ENCODE data around the gene CA10.

Gene CA10

DNA sequence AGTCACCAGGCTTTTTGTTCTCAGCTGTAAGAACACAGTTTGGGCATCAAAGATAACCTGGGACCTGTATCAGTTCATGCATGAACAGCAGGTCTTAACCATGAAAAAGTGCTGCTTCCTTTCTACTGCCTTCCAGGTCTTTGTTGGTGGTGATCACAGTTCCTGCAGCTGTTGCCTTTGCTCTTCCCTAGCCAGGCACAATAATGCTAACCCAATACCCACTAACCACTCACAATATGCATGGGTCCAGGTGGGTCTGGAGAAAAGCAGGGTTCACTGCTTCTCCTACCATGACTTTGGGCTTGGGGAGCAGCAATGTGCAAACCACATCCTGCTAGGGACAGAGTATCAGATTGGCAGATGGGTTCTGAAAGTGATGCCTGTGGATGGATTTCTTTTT lies 501.3 kb downstream of the CA10 start:
- no peaks in the 10 kb centered on the region for H3K4me1 Mint-ChIP-seq
- no peaks in the 10 kb centered on the region for H3K36me3 Mint-ChIP-seq
- H3K9me3 Mint-ChIP-seq, result no peaks in the 10 kb centered on the region
- peaks cover 2% of the 10 kb centered on the region for H3K27me3 Mint-ChIP-seq
- H3K4me3 Mint-ChIP-seq, result no peak overlapping the region
- no peak overlapping the region for H3K27ac Mint-ChIP-seq

GRCh38 chr17:51653878-51654277 lies 504.6 kb downstream of the CA10 start:
- no peaks in the 10 kb centered on the region for H3K4me1 Mint-ChIP-seq
- H3K27ac Mint-ChIP-seq, result no peak overlapping the region
- no peak overlapping the region for H3K4me3 Mint-ChIP-seq
- H3K36me3 Mint-ChIP-seq, result no peaks in the 10 kb centered on the region
- no peaks in the 10 kb centered on the region for H3K9me3 Mint-ChIP-seq
- peaks cover 6% of the 10 kb centered on the region for H3K27me3 Mint-ChIP-seq

GRCh38 chr17:51652529-51652928 lies 506.0 kb downstream of the CA10 start:
- Mint-ChIP-seq H3K4me3 (no peak overlapping the region), H3K36me3 (no peaks in the 10 kb centered on the region), H3K27me3 (peaks cover 10% of the 10 kb centered on the region), H3K4me1 (no peaks in the 10 kb centered on the region), H3K27ac (no peak overlapping the region), H3K9me3 (no peaks in the 10 kb centered on the region)

DNA sequence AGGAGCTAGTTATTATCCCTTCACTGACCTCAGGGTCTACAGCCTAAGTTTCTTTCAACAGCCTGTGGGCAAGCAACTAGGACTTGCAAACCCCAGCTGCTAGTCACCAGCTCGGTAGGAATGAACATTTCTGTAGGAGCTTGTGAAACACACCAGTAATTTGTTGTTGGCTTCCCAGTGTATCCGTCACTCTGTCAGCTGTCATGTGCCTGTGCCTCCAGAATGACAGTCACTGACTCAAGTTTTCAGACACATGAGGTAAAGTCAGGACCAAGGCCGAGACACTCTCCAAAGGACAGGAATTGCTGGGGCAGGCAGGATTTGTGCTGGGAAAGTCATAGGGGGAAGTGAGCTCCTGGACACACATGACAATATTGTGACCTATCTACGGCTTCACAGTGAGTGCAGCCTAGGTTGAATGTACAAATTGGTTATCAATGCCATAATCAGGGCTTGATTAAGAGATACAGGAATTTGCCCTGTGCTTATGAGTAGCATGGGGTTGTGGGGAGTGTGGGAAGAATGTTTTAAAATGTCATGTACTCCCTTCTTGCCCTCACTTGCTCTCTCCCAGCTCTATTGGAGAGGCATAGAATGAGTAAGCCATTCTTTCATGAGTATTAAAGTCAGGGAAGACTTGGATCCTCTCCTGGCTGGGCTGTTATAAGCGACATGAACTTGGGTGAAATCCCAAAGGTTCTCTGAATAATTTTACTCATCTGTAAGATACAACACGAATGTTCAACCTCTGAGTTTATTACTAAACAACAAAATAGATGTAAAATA lies 506.8 kb downstream of the CA10 start:
- no peaks in the 10 kb centered on the region for H3K36me3 Mint-ChIP-seq
- no peaks in the 10 kb centered on the region for H3K9me3 Mint-ChIP-seq
- no peak overlapping the region for H3K4me3 Mint-ChIP-seq
- H3K4me1 Mint-ChIP-seq, result no peaks in the 10 kb centered on the region
- peaks cover 10% of the 10 kb centered on the region for H3K27me3 Mint-ChIP-seq
- no peak overlapping the region for H3K27ac Mint-ChIP-seq

- Mint-ChIP-seq H3K36me3 (no peaks in the 10 kb centered on the region), H3K27me3 (peaks cover 12% of the 10 kb centered on the region), H3K9me3 (no peaks in the 10 kb centered on the region), H3K4me1 (no peaks in the 10 kb centered on the region), H3K27ac (no peak overlapping the region), H3K4me3 (no peak overlapping the region)
Observed at GRCh38 chr17:51650772-51651171, 507.7 kb downstream of the CA10 start.

DNA sequence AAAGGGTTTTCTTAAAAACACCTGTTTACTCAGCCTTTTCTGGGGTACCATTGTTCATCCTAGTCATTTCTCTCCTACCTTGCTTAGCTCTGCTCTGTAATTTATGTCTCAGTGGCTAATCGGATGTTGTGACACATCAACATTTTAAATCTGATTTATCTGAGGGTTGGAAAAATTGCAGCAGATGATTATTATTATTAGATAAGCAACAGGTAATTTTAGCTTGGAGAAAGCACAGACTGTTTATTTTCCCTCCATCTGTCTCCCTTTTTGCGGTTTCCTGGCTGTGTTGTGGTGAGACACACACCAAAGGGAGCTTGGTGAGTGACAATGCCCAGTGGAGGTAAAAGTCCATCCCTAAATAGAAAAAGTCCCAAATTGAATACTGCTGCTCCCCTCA lies 508.3 kb downstream of the CA10 start:
- H3K4me1 Mint-ChIP-seq, result no peaks in the 10 kb centered on the region
- no peak overlapping the region for H3K27ac Mint-ChIP-seq
- no peak overlapping the region for H3K4me3 Mint-ChIP-seq
- no peaks in the 10 kb centered on the region for H3K9me3 Mint-ChIP-seq
- peaks cover 14% of the 10 kb centered on the region for H3K27me3 Mint-ChIP-seq
- H3K36me3 Mint-ChIP-seq, result no peaks in the 10 kb centered on the region

DNA sequence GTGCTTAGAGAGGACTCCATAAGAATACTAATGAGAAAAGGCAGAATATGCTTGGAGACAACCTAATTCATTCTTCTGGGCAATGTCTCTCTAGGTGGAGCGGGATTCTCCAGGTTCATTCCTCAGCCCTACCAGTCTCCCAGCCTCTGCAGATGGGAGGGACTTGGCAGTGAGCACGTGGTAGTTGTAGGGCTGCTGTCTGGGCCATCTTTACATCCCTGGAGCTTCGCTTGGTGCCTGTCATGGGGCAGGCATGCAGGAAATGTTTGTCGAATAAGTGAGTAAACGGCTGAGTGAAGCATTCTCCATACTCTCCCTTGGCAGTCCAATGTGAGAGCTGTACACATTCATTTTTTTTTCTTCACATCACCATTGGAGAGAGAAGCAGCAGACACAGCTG lies 510.7 kb downstream of the CA10 start:
- no peak overlapping the region for H3K27ac Mint-ChIP-seq
- H3K9me3 Mint-ChIP-seq, result no peaks in the 10 kb centered on the region
- no peaks in the 10 kb centered on the region for H3K36me3 Mint-ChIP-seq
- H3K4me1 Mint-ChIP-seq, result no peaks in the 10 kb centered on the region
- H3K4me3 Mint-ChIP-seq, result no peak overlapping the region
- H3K27me3 Mint-ChIP-seq, result peaks cover 27% of the 10 kb centered on the region

DNA sequence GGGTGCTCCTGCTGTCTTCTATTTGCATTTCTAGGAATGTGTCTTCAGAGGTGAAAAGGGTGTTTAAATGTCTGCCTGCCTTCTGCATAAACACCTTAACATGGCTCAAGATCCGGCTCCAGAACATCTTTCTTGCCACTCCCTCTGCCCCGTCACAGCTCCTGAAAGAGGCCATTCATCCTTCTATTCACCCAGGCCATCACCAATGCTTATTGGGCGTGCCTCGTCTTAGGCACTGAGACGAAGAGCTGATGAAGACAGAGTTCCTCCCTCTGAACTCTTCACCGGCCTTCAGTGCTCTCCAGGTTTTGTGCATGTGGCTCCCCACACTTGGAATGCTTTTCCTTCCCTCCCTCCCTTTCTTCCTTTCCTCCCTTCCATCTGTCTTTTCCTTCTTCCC lies 511.4 kb downstream of the CA10 start:
- Mint-ChIP-seq H3K27ac (no peak overlapping the region), H3K4me3 (no peak overlapping the region), H3K27me3 (peaks cover 27% of the 10 kb centered on the region), H3K9me3 (no peaks in the 10 kb centered on the region), H3K4me1 (no peaks in the 10 kb centered on the region), H3K36me3 (no peaks in the 10 kb centered on the region)

DNA sequence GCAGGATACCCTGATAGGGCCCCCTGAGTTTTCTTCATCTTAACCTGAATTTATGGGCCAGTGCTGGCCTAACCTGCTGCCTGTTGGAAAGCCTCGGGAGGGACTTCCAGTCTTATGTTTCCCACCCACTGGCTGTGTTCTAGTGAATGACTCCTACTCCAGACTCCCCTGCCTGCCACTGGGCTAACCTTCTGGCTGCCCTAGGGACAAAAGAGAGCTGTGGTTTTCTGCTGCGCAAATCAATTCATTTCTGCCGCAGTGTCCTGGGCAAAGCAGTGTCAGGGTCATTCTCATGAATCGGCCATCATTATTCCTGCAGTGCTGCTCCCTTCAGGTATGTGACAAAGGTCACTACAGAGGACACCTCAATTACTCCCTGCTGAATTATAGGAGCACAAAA lies 512.0 kb downstream of the CA10 start:
- Mint-ChIP-seq H3K27me3 (peaks cover 27% of the 10 kb centered on the region), H3K27ac (no peak overlapping the region), H3K9me3 (no peaks in the 10 kb centered on the region)

DNA sequence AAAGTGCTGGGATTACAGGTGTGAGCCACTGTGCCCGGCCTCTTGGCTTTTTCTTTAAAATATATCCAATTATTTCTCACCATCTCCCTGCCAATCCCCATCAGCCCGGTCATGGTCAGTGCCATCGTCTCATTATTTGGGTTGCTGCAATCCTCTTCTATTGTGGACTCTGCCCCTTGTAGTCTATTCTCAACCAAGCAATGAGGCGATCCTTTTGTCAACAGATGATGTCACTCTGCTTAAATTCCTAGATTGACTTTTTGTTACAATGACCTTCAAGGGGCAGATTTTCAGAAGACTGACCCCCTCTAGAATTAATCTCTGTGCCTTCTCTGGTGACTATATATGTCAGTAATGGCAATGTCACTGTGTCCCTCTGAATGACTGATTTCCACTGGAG lies 513.5 kb downstream of the CA10 start:
- Mint-ChIP-seq H3K27me3 (peaks cover 29% of the 10 kb centered on the region), H3K4me3 (no peak overlapping the region), H3K4me1 (no peaks in the 10 kb centered on the region), H3K9me3 (no peaks in the 10 kb centered on the region), H3K27ac (no peak overlapping the region), H3K36me3 (no peaks in the 10 kb centered on the region)

More for the DNA sequence above, 512.0 kb downstream of the CA10 start:
- Mint-ChIP-seq H3K4me3 (no peak overlapping the region), H3K36me3 (no peaks in the 10 kb centered on the region), H3K4me1 (no peaks in the 10 kb centered on the region)

GRCh38 chr17:51643702-51644490 lies 514.6 kb downstream of the CA10 start:
- peaks cover 24% of the 10 kb centered on the region for H3K27me3 Mint-ChIP-seq
- no peak overlapping the region for H3K27ac Mint-ChIP-seq
- no peaks in the 10 kb centered on the region for H3K36me3 Mint-ChIP-seq

GRCh38 chr17:51642029-51642428 lies 516.5 kb downstream of the CA10 start:
- Mint-ChIP-seq H3K4me3 (no peak overlapping the region), H3K4me1 (no peaks in the 10 kb centered on the region), H3K27me3 (peaks cover 22% of the 10 kb centered on the region), H3K27ac (no peak overlapping the region), H3K9me3 (no peaks in the 10 kb centered on the region), H3K36me3 (no peaks in the 10 kb centered on the region)

More at GRCh38 chr17:51643702-51644490, 514.6 kb downstream of the CA10 start:
- Mint-ChIP-seq H3K4me3 (no peak overlapping the region), H3K4me1 (no peaks in the 10 kb centered on the region), H3K9me3 (no peaks in the 10 kb centered on the region)

GRCh38 chr17:51640108-51640622 lies 518.3 kb downstream of the CA10 start:
- Mint-ChIP-seq H3K27ac (no peak overlapping the region), H3K36me3 (no peaks in the 10 kb centered on the region), H3K27me3 (peaks cover 18% of the 10 kb centered on the region), H3K4me3 (no peak overlapping the region), H3K4me1 (no peaks in the 10 kb centered on the region), H3K9me3 (no peaks in the 10 kb centered on the region)

- H3K27me3 Mint-ChIP-seq, result peaks cover 13% of the 10 kb centered on the region
- no peak overlapping the region for H3K27ac Mint-ChIP-seq
- no peaks in the 10 kb centered on the region for H3K4me1 Mint-ChIP-seq
- H3K4me3 Mint-ChIP-seq, result no peak overlapping the region
- H3K9me3 Mint-ChIP-seq, result no peaks in the 10 kb centered on the region
- no peaks in the 10 kb centered on the region for H3K36me3 Mint-ChIP-seq
Observed at GRCh38 chr17:51638971-51639370, 519.5 kb downstream of the CA10 start.

DNA sequence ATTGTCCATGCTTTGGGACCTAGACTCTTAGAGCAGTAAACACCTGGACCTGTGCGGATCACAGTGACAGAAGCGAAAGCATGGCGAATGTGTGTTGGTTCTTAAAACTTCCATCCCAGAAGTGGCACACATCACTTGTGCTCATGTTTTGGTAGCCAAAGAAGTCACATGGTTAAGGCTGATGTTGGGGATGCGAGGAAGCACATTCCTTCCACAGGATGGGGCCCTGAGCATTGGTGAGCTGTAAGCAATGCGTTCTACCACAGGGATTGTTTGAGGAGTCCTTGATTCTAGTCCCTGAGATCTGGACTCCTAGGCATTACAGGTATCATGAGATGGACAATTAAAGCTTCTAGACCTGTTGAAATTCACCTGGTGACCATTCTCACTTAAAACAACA lies 522.2 kb downstream of the CA10 start:
- H3K27ac Mint-ChIP-seq, result no peak overlapping the region
- H3K27me3 Mint-ChIP-seq, result peaks cover 7% of the 10 kb centered on the region
- H3K9me3 Mint-ChIP-seq, result no peaks in the 10 kb centered on the region
- H3K36me3 Mint-ChIP-seq, result no peaks in the 10 kb centered on the region
- no peaks in the 10 kb centered on the region for H3K4me1 Mint-ChIP-seq
- H3K4me3 Mint-ChIP-seq, result no peak overlapping the region

DNA sequence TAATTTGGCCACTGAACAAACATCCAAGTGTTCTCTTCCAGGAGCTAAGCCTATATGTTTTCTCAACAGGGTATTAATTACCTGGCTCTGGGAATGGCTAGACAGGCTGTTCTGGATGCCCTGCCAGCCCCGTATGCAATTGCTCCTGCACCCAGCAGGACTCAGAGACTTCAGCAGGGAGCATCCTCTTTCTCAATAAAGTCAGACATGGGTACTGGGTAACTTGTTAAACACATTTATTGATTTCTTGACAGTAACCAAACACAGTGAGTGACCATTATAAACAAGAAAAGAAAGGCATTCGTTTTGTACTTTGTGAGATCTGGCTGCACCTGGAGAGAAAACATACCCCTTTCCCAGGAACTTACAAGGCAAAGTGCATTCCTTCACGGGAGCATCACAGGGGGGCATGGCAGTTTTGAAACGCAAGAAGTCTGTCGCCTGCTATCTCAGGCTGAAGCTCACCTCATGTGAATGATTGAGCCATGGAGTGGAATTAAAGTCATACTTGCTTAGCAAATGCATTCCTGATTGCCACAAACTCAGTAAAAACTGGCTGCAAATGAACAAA lies 528.3 kb downstream of the CA10 start:
- Mint-ChIP-seq H3K9me3 (no peaks in the 10 kb centered on the region), H3K27ac (no peak overlapping the region), H3K27me3 (peaks cover 6% of the 10 kb centered on the region), H3K36me3 (no peaks in the 10 kb centered on the region), H3K4me1 (no peaks in the 10 kb centered on the region), H3K4me3 (no peak overlapping the region)
